Measurements from ENCODE around the gene GLG1.
"Not testable (repeated sequence)": the region's sequence is repeated elsewhere in the genome, so short reads cannot be mapped to it uniquely, and the experiment has no call there.

Gene GLG1

GRCh38 chr16:74557275-74557674, 49.6 kb downstream of the GLG1 start:
- H3K36me3 ChIP-seq (ENCODE audit: control insufficient read depth in 1 of 2, insufficient read depth in 2 of 2, low read length in 2 of 2), result no peaks in the 10 kb centered on the region
- H3K27ac ChIP-seq (ENCODE audit: low read length), result no peak overlapping the region
- H3K4me1 ChIP-seq (ENCODE audit: control insufficient read depth in 1 of 2, insufficient read depth in 2 of 2, low read length in 2 of 2), result no peaks in the 10 kb centered on the region
- H3K27me3 ChIP-seq (ENCODE audit: low read depth, low read length), result no peaks in the 10 kb centered on the region
- no peak overlapping the region for H3K4me3 ChIP-seq (ENCODE audit: low read depth in 1 of 2, low read length in 2 of 2)
- H3K9me3 ChIP-seq (ENCODE audit: control insufficient read depth in 1 of 2, low read length in 2 of 2), result no peaks in the 10 kb centered on the region

GRCh38 chr16:74556375-74556922, 50.5 kb downstream of the GLG1 start:
- Histone ChIP-seq H3K36me3 (ENCODE audit: control insufficient read depth in 1 of 2, insufficient read depth in 2 of 2, low read length in 2 of 2) (no peaks in the 10 kb centered on the region), H3K9me3 (ENCODE audit: control insufficient read depth in 1 of 2, low read length in 2 of 2) (no peaks in the 10 kb centered on the region), H3K4me1 (ENCODE audit: control insufficient read depth in 1 of 2, insufficient read depth in 2 of 2, low read length in 2 of 2) (no peaks in the 10 kb centered on the region), H3K27ac (ENCODE audit: low read length) (no peak overlapping the region), H3K4me3 (ENCODE audit: low read depth in 1 of 2, low read length in 2 of 2) (no peak overlapping the region), H3K27me3 (ENCODE audit: low read depth, low read length) (no peaks in the 10 kb centered on the region)

GRCh38 chr16:74552357-74552756, 54.6 kb downstream of the GLG1 start:
- not testable (repeated sequence) for H3K9me3 ChIP-seq (ENCODE audit: control insufficient read depth in 1 of 2, low read length in 2 of 2); H3K27ac ChIP-seq (ENCODE audit: low read length); H3K27me3 ChIP-seq (ENCODE audit: low read depth, low read length); H3K4me3 ChIP-seq (ENCODE audit: low read depth in 1 of 2, low read length in 2 of 2); H3K36me3 ChIP-seq (ENCODE audit: control insufficient read depth in 1 of 2, insufficient read depth in 2 of 2, low read length in 2 of 2); H3K4me1 ChIP-seq (ENCODE audit: control insufficient read depth in 1 of 2, insufficient read depth in 2 of 2, low read length in 2 of 2)

- not testable (repeated sequence) for H3K9me3 ChIP-seq (ENCODE audit: control insufficient read depth in 1 of 2, low read length in 2 of 2); H3K4me3 ChIP-seq (ENCODE audit: low read depth in 1 of 2, low read length in 2 of 2); H3K27me3 ChIP-seq (ENCODE audit: low read depth, low read length); H3K27ac ChIP-seq (ENCODE audit: low read length); H3K36me3 ChIP-seq (ENCODE audit: control insufficient read depth in 1 of 2, insufficient read depth in 2 of 2, low read length in 2 of 2); H3K4me1 ChIP-seq (ENCODE audit: control insufficient read depth in 1 of 2, insufficient read depth in 2 of 2, low read length in 2 of 2)
Observed at GRCh38 chr16:74550227-74551019, 56.5 kb downstream of the GLG1 start.

GRCh38 chr16:74546112-74546511, 60.8 kb downstream of the GLG1 start:
- H3K4me1 ChIP-seq (ENCODE audit: control insufficient read depth in 1 of 2, insufficient read depth in 2 of 2, low read length in 2 of 2), result not testable (repeated sequence)

GRCh38 chr16:74542911-74543578, 63.9 kb downstream of the GLG1 start:
- not testable (repeated sequence) for H3K9me3 ChIP-seq (ENCODE audit: control insufficient read depth in 1 of 2, low read length in 2 of 2); H3K4me1 ChIP-seq (ENCODE audit: control insufficient read depth in 1 of 2, insufficient read depth in 2 of 2, low read length in 2 of 2); H3K36me3 ChIP-seq (ENCODE audit: control insufficient read depth in 1 of 2, insufficient read depth in 2 of 2, low read length in 2 of 2); H3K4me3 ChIP-seq (ENCODE audit: low read depth in 1 of 2, low read length in 2 of 2); H3K27me3 ChIP-seq (ENCODE audit: low read depth, low read length); H3K27ac ChIP-seq (ENCODE audit: low read length)

More at GRCh38 chr16:74546112-74546511, 60.8 kb downstream of the GLG1 start:
- not testable (repeated sequence) for H3K27ac ChIP-seq (ENCODE audit: low read length); H3K27me3 ChIP-seq (ENCODE audit: low read depth, low read length); H3K9me3 ChIP-seq (ENCODE audit: control insufficient read depth in 1 of 2, low read length in 2 of 2); H3K36me3 ChIP-seq (ENCODE audit: control insufficient read depth in 1 of 2, insufficient read depth in 2 of 2, low read length in 2 of 2); H3K4me3 ChIP-seq (ENCODE audit: low read depth in 1 of 2, low read length in 2 of 2)

GRCh38 chr16:74540663-74541062, 66.3 kb downstream of the GLG1 start:
- H3K4me3 ChIP-seq (ENCODE audit: low read depth in 1 of 2, low read length in 2 of 2); H3K27me3 ChIP-seq (ENCODE audit: low read depth, low read length); H3K27ac ChIP-seq (ENCODE audit: low read length); H3K4me1 ChIP-seq (ENCODE audit: control insufficient read depth in 1 of 2, insufficient read depth in 2 of 2, low read length in 2 of 2); H3K36me3 ChIP-seq (ENCODE audit: control insufficient read depth in 1 of 2, insufficient read depth in 2 of 2, low read length in 2 of 2); H3K9me3 ChIP-seq (ENCODE audit: control insufficient read depth in 1 of 2, low read length in 2 of 2): not testable (repeated sequence)

GRCh38 chr16:74538801-74539200, 68.1 kb downstream of the GLG1 start:
- H3K4me3 ChIP-seq (ENCODE audit: low read depth in 1 of 2, low read length in 2 of 2); H3K27me3 ChIP-seq (ENCODE audit: low read depth, low read length); H3K4me1 ChIP-seq (ENCODE audit: control insufficient read depth in 1 of 2, insufficient read depth in 2 of 2, low read length in 2 of 2); H3K36me3 ChIP-seq (ENCODE audit: control insufficient read depth in 1 of 2, insufficient read depth in 2 of 2, low read length in 2 of 2); H3K27ac ChIP-seq (ENCODE audit: low read length); H3K9me3 ChIP-seq (ENCODE audit: control insufficient read depth in 1 of 2, low read length in 2 of 2): not testable (repeated sequence)

- H3K4me1 ChIP-seq (ENCODE audit: control insufficient read depth in 1 of 2, insufficient read depth in 2 of 2, low read length in 2 of 2); H3K4me3 ChIP-seq (ENCODE audit: low read depth in 1 of 2, low read length in 2 of 2); H3K36me3 ChIP-seq (ENCODE audit: control insufficient read depth in 1 of 2, insufficient read depth in 2 of 2, low read length in 2 of 2); H3K27ac ChIP-seq (ENCODE audit: low read length); H3K27me3 ChIP-seq (ENCODE audit: low read depth, low read length); H3K9me3 ChIP-seq (ENCODE audit: control insufficient read depth in 1 of 2, low read length in 2 of 2): not testable (repeated sequence)
Observed at GRCh38 chr16:74537746-74538145, 69.2 kb downstream of the GLG1 start.

GRCh38 chr16:74534650-74535049, 72.3 kb downstream of the GLG1 start:
- H3K27me3 ChIP-seq (ENCODE audit: low read depth, low read length); H3K4me1 ChIP-seq (ENCODE audit: control insufficient read depth in 1 of 2, insufficient read depth in 2 of 2, low read length in 2 of 2); H3K36me3 ChIP-seq (ENCODE audit: control insufficient read depth in 1 of 2, insufficient read depth in 2 of 2, low read length in 2 of 2); H3K9me3 ChIP-seq (ENCODE audit: control insufficient read depth in 1 of 2, low read length in 2 of 2); H3K27ac ChIP-seq (ENCODE audit: low read length); H3K4me3 ChIP-seq (ENCODE audit: low read depth in 1 of 2, low read length in 2 of 2): not testable (repeated sequence)

- H3K27ac ChIP-seq (ENCODE audit: low read length), result no peak overlapping the region
- no peaks in the 10 kb centered on the region for H3K9me3 ChIP-seq (ENCODE audit: control insufficient read depth in 1 of 2, low read length in 2 of 2)
- H3K27me3 ChIP-seq (ENCODE audit: low read depth, low read length), result no peaks in the 10 kb centered on the region
- no peak overlapping the region for H3K4me3 ChIP-seq (ENCODE audit: low read depth in 1 of 2, low read length in 2 of 2)
- no peaks in the 10 kb centered on the region for H3K4me1 ChIP-seq (ENCODE audit: control insufficient read depth in 1 of 2, insufficient read depth in 2 of 2, low read length in 2 of 2)
- no peaks in the 10 kb centered on the region for H3K36me3 ChIP-seq (ENCODE audit: control insufficient read depth in 1 of 2, insufficient read depth in 2 of 2, low read length in 2 of 2)
Observed at GRCh38 chr16:74524926-74525325, 82.0 kb downstream of the GLG1 start.

- Histone ChIP-seq H3K4me3 (ENCODE audit: low read depth in 1 of 2, low read length in 2 of 2) (no peak overlapping the region), H3K36me3 (ENCODE audit: control insufficient read depth in 1 of 2, insufficient read depth in 2 of 2, low read length in 2 of 2) (no peaks in the 10 kb centered on the region), H3K27me3 (ENCODE audit: low read depth, low read length) (no peaks in the 10 kb centered on the region), H3K4me1 (ENCODE audit: control insufficient read depth in 1 of 2, insufficient read depth in 2 of 2, low read length in 2 of 2) (no peaks in the 10 kb centered on the region), H3K9me3 (ENCODE audit: control insufficient read depth in 1 of 2, low read length in 2 of 2) (no peaks in the 10 kb centered on the region), H3K27ac (ENCODE audit: low read length) (no peak overlapping the region)
Observed at GRCh38 chr16:74524117-74524516, 82.8 kb downstream of the GLG1 start.

Measured in muscle layer of duodenum (tissue), 2 donors.